SK-N-MC (cell line): ENCODE data around the gene ACCS.

Experiments used
- EZH2 ChIP-seq: fragments of 200-600 bp; sonication (generic); IDR thresholded peaks from one replicate; pipeline ENCODE4 v1.6.1; 2017; ENCODE audit warnings: antibody characterized with exemption
- POLR2AphosphoS5 ChIP-seq: IDR thresholded peaks from 2 replicates; pipeline ENCODE4 v1.6.1; 2012; ENCODE audit warnings: mild to moderate bottlenecking, low read depth, low read length, borderline replicate concordance

- TF ChIP-seq POLR2AphosphoS5, result no peak
- TF ChIP-seq EZH2, result no peak
These were observed 18.1 kb upstream of the ACCS start, which contains the start of gene ACCSL for GRCh38 chr11:44047931-44048431.
